SK-N-SH treated with all-trans-retinoic acid at 6 μM for 48 hours (cell line): ENCODE measurements around the gene PTTG2.

Experiments used
- ARNTL ChIP-seq: fragments of 450-650 bp; formaldehyde crosslinking; IDR thresholded peaks from 2 replicates; pipeline ENCODE4 v1.5.0; 2020; ENCODE audit warnings: low read depth, mild to moderate bottlenecking, moderate library complexity, borderline replicate concordance
- BACH2 ChIP-seq: fragments of 250-450 bp; sonication (Bioruptor Pico); IDR thresholded peaks from 2 replicates; pipeline ENCODE4 v1.9.0; 2021; ENCODE audit warnings: mild to moderate bottlenecking, borderline replicate concordance
- CSDC2 ChIP-seq: fragments of 250-450 bp; sonication (Bioruptor Pico); IDR thresholded peaks from 2 replicates; pipeline ENCODE4 v1.5.0; 2020; ENCODE audit warnings: mild to moderate bottlenecking, moderate library complexity
- ESRRG ChIP-seq: fragments of 250-450 bp; sonication (Bioruptor Pico); IDR thresholded peaks from 2 replicates; pipeline ENCODE4 v1.6.1; 2021; ENCODE audit warnings: mild to moderate bottlenecking
- OSR1 ChIP-seq: fragments of 250-450 bp; sonication (Bioruptor Pico); IDR thresholded peaks from 2 replicates; pipeline ENCODE4 v1.8.0; 2022; ENCODE audit warnings: moderate library complexity, mild to moderate bottlenecking, inconsistent platforms
- PATZ1 ChIP-seq: fragments of 250-450 bp; sonication (Bioruptor Pico); IDR thresholded peaks from 2 replicates; pipeline ENCODE4 v1.8.0; 2020; ENCODE audit warnings: mild to moderate bottlenecking, moderate library complexity, borderline replicate concordance
- PPARA ChIP-seq: fragments of 250-450 bp; sonication (Bioruptor Pico); IDR thresholded peaks from 2 replicates; pipeline ENCODE4 v1.5.0; 2020; ENCODE audit warnings: mild to moderate bottlenecking, borderline replicate concordance
- RARB ChIP-seq: fragments of 250-450 bp; sonication (Bioruptor Pico); IDR thresholded peaks from 2 replicates; pipeline ENCODE4 v1.8.0; 2021; ENCODE audit warnings: mild to moderate bottlenecking, moderate library complexity
- SNAI2 ChIP-seq: fragments of 250-450 bp; sonication (Bioruptor Pico); IDR thresholded peaks from 2 replicates; pipeline ENCODE4 v1.5.0; 2020; ENCODE audit warnings: mild to moderate bottlenecking, moderate library complexity
- TCF4 ChIP-seq: fragments of 250-450 bp; sonication (Bioruptor Pico); IDR thresholded peaks from 2 replicates; pipeline ENCODE4 v1.8.0; 2021; ENCODE audit warnings: mild to moderate bottlenecking, moderate library complexity, borderline replicate concordance
- ZFP3 ChIP-seq: fragments of 250-450 bp; sonication (Bioruptor Pico); IDR thresholded peaks from 2 replicates; pipeline ENCODE4 v1.5.0; 2020; ENCODE audit warnings: mild to moderate bottlenecking, moderate library complexity
- ZNF565 ChIP-seq: fragments of 450-650 bp; formaldehyde crosslinking; conservative IDR thresholded peaks from 2 replicates; pipeline ENCODE4 v1.5.0; 2020; ENCODE audit warnings: low read depth, mild to moderate bottlenecking, moderate library complexity
- ZNF70 ChIP-seq: fragments of 450-650 bp; formaldehyde crosslinking; IDR thresholded peaks from 2 replicates; pipeline ENCODE4 v1.5.0; 2020; ENCODE audit warnings: mild to moderate bottlenecking, moderate library complexity
- ZNF8 ChIP-seq: fragments of 450-650 bp; formaldehyde crosslinking; IDR thresholded peaks from 2 replicates; pipeline ENCODE4 v1.5.0; 2020; ENCODE audit warnings: mild to moderate bottlenecking, moderate library complexity

DNA sequence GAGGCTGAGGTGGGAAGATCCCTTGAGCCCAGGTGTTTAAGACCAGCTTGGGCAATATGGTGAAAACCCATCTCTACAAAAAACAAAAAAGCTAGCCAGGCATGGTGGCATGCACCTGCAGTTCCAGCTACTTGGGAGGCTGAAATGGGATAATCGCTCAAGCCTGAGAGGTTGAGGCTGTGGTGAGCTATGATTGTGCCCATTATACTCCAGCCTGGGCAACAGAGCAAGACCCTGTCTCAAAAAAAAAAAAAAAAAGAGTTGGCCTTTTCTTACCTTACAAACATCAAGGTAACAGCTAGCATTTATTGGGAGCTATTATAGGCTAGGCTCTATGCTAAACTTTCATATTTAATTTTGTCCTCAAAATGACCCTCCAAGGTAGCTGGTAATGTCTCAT is 43.4 kb downstream of the PTTG2 start:
- no peak for TF ChIP-seq ARNTL (CRISPR knock-in tag)
- no peak for TF ChIP-seq ZNF70
- TF ChIP-seq ZFP3 (CRISPR knock-in tag): no peak
- no peak for TF ChIP-seq OSR1 (CRISPR knock-in tag)
- no peak for TF ChIP-seq TCF4 (CRISPR knock-in tag)
- TF ChIP-seq CSDC2 (CRISPR knock-in tag): no peak
- no peak for TF ChIP-seq RARB (CRISPR knock-in tag)
- no peak for TF ChIP-seq SNAI2 (CRISPR knock-in tag)
- TF ChIP-seq ZNF565 (CRISPR knock-in tag): no peak
- TF ChIP-seq PATZ1 (CRISPR knock-in tag): no peak
- no peak for TF ChIP-seq ZNF8 (CRISPR knock-in tag)
- TF ChIP-seq BACH2 (CRISPR knock-in tag): no peak
- TF ChIP-seq PPARA (CRISPR knock-in tag): no peak
- no peak for TF ChIP-seq ESRRG (CRISPR knock-in tag)
